HG03045 (cell line): Measurements from ENCODE around the gene MEF2B.
"Not testable (repeated sequence)": the region's sequence is repeated elsewhere in the genome, so short reads cannot be mapped to it uniquely, and the experiment has no call there.

Source experiments
- ATAC-seq: cut with Tn5 transposase; IDR thresholded peaks from one replicate; pipeline ENCODE4 v1.9.1; 2021; ENCODE audit warnings: mild to moderate bottlenecking, moderate library complexity; ENCODE audit not compliant: unreplicated experiment

MEF2B gene

DNA sequence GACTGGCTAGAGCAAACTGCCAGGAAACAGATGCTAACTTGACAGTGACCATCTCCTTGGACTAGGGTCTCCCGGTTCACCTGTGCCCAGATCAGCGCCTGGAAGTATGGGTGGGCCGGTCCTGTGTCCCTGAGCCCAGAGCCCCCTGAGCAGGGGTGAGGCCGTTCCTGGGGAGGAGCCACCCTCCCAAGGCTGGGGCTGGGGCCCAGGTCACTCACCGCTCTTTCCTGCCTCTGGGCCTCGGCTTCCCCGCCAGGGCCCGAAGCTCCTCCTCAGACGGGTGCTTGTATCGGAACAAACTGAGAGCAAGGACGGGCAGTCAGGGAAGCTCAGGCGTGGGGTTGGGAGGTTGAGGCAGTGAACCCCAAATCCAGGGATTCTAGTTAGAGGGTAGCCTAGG is 37.2 kb downstream of the MEF2B start:
- no peak for ATAC-seq

DNA sequence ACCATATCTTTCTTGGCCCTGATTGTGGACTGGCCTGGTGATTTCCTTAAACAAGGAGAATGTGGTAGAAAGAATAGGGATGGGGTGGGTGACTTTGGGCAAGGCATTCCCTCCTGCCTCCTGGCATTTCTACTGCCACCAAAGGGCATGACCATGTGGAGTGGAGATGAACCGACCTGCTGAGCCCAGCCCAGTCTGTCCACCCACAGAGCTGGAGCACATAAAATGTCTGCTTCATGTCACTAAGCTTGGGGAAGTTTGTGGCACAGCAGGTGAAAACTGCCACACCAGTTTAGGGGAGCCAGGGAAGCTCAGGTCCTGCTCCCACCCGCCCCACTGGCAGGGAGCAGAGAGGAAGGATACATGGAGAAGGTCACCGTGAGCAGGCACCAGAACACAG is 38.1 kb downstream of the MEF2B start:
- ATAC-seq, result no peak

DNA sequence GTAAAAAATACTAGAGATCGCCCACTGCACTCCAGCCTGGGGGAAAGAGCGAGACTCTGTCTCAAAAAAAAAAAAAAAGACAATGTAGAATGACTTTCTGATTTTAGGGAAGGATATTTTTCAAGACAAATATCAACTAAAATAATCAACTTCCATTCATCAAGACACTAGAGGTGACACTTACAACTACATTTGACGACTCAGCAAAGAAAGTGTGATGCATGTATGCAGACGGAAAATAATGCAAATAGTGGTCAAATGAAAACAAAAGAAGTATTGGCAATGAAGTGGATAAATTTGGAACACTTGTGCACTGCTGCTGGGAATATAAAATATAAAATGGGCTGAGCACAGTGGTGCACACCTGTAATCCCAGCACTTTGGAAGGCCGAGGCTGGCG is 44.0 kb downstream of the MEF2B start:
- no peak for ATAC-seq

DNA sequence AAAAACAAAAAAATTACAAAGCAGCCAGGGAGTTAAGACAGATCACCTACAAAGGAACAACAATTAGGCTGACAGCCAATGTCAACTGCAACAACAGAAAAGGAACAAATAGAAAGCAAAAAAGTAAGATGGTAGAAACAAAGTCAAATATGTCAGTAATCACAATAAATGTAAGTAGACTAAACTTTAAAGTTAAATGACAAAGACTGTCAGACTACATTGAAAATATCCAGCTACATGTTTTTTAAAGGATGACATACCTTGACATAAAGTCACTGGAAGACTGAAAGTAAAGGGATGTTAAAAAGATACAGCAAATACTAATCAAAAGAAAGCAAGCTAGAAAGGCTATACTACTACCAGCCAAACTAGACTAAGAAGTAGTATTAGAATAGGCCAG is 46.7 kb downstream of the MEF2B start:
- ATAC-seq, result no peak

DNA sequence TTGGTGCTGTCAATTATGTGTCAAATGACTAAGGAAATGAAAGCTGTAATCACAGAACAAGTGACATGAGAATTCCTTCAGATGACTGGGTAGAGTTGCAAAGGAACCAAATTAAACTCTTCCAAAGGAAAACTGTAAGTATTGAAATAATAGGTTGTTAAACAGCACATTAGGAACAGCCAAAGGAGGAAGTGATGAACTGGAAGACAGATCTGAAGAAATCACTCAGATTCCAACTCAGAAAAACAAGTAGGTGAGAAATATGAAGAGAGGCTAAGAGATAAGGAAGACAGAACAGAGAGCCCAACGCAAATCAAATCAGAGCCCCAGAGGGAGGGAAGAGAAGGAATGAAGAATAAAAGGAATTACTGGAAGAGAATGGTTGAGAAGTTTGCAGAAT is 47.2 kb downstream of the MEF2B start:
- no peak for ATAC-seq

DNA sequence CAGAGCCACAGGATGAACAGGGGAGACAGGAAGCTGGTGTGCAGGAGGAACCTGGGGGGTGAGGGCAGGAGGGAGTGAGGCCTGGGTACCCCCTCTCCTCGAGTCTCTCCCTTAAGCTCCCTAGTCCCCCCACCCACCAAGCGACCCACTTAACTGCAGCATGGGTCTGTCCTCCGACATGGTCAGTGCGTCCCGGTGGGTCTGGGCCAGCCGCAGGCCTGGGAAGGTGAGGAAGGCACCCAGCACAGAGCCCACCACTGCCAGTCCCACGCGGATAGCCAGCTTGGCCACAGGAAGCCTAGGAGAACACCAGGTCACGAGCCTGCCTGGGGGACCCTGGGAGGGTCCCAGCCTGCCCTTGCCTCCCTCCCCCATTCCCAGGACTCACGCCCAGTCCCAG is 48.7 kb downstream of the MEF2B start:
- no peak for ATAC-seq

DNA sequence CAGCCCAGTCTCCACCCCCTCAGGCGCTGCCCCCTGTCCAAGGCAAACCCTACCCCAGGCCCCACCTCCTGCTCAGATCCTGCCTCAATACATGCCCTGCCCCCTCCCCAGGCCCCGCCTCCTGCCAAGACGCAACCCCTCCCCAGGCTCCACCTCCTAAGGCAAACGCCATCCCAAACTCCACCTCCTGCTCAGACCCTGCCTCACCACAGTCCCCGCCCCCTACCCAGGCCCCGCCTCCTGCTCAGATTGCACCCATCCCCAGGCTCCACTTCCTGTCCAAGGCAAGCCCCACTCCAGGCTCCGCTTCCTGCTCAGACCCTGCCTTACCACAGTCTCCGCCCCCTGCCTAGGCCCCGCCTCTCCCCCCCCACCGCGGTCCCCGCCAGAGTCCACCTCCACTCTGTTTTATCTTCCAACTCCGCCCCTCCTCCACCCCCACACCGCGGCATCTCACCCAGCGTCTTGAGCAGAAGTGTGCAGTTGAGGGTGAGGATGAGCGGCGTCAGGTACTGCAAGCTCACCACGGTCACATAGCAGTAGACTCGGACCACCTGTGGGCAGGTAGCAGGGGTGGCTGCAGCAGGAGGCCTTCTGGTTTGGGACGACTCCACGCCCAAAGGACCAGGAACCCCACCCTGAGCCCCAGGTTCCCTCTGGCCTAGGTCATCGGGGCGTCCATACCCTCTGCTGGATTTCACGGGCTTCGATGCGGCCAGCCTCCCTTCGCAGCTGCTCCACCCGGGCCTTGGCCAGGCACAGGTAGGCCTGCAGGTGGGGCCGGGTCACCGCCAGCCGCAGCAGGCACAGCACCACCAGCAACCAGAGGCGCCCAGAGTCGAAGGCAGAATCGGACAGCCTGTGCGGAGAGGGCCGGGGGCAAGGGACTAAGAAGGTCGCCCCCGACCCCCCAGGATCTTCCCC is 49.5 kb downstream of the MEF2B start:
- no peak for ATAC-seq

DNA sequence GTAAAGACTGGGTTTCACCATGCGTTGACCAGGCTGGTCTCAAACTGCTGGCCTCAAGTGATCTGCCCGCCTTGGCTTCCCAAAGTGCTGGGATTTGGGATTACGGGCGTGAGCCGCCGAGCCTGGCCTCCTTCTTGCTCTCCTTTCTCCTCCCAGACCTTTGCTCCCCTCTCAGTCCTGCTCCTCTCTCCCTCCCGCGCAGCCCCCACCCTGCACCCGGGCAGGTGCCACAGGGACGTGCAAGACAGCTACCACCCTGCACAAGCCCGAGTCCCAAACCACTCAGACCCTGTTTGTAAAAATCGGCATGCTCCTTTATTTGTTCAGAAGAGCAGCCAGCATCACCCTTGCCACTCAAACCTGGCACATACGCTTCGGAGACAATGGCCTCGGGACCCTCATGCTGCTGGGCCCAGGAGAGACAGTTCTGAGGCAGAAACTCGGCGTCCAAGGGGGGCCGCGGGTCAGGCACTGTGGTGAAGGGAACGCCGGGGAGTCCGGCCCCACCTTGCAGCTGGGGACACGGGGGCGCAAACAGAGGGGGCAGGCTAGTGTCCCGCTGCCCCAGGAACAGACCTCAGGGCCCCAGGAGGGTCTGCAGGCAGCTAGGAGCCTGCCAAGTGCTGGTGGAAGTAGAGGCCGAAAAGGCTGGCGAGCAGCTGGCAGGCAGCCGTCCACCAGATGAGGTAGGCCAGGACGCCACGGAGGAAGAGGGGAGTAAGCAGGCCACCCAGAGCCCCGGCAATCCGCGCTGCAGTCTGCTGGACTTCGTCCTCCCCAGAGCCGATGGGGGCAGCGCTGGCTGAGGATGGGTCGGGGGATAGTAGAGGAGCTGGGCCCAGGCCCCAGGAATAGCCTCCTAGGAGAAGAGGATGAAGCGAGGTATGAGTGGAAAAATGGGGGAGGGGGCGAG is 50.5 kb downstream of the MEF2B start:
- no peak for ATAC-seq

DNA sequence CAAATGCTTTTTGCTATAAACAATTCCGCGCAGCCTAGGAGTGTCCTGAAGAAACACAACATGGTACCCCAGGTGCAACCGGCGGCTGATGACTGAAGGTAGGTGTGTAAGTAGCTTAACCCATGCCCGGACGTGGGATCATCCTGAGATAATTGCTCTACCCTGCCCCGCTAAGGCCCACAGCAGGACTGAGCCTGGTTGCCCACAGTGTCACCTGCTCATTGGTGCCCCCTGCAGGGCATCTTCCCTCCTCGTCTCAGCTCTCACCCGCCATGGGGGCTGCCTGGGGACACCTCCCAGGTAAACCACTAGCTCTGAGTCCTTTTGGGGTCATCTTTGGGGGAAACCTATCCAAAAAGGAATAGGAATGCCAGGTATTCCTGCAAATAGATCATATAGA is 54.1 kb downstream of the MEF2B start:
- ATAC-seq, result no peak

DNA sequence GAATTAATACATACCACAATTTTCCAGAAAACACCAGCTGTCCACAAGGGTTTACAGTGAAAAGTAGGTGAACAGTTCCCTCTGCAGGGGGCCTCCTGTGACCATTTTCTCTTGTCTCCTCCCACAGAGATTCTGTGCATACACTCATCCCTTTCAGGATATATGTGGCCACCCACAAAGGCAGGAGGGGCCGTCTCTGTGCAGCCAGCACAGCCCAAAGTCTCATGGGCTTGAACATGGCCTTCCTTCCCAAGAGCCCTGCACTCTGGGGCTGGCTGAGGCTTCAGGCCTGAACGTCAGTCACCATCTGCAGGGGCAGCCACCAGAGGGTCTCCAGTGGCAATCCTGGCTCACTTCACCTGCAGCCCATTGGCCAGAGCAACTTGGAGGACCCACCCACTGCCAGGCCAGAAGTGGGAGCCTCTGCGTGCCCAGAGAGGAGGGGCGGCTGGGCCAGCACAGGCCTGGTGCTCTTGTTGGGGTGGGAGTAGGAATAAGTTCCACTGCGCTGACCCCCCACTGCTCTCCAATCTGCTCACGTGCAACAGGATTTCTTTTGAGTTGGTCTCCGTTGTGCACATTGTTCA is 56.9 kb downstream of the MEF2B start:
- no peak for ATAC-seq

DNA sequence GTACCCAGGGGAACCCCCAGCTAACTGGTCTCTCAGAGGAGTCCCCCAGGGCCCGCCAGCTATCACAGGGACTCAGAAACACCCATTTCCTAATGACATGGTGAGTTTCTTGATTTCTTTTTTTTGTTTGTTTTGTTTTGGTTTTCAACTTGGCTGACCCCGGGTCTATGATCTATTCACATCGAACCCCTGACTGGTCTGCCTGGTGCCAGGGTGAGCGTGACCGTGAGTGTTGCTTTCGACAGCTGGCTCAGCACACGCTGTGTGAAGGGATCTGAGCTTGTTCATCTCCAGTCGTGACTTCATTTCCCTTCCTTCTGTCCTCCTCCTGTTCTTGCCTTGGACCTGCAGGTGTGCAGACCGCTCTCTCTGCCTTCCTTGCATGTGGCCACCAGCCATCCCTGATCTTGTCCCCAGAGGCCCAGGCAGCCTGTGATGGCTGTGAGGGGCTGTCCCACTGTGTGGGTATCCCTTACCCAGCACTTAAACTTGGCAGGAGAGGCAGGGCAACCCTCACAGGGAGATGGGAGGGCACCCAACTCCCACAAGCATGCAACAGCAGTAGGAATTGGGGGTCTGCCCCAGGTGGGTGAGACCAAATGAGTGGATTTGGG is 58.0 kb downstream of the MEF2B start:
- ATAC-seq, result no peak

DNA sequence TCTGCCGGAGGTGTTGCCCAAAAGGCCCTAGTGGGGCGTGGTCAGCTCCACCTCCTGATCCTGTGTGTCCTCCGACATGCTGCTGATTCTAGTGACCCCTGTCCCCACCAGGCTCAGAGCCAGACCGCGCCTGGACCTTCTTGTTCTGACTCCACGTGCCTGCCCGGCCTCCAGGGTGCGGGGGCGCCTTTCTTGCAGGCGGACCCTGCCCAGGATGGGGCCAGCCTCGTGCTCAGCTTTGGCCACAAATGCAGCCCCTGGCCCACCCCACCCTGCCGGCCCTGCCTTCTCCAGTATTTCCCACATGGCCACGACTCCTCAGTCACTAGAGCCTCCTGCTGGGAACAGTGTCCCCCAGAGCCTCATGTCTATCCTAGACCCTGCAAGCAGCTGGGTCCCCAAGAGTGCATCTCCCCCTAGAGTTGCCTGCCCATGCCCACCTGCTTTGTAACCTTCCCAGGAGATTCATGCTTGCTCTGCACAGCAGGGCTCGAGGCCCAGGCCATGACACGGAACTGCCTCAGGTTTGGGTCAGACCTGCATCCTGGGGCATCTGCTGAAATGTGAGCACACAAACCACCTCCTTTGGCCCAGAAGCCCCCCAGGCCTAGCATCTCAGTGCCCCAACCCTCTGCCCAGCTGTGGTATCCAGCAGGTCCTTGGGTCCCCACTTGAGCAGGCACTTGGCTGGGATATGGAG is 58.8 kb downstream of the MEF2B start:
- no peak for ATAC-seq

DNA sequence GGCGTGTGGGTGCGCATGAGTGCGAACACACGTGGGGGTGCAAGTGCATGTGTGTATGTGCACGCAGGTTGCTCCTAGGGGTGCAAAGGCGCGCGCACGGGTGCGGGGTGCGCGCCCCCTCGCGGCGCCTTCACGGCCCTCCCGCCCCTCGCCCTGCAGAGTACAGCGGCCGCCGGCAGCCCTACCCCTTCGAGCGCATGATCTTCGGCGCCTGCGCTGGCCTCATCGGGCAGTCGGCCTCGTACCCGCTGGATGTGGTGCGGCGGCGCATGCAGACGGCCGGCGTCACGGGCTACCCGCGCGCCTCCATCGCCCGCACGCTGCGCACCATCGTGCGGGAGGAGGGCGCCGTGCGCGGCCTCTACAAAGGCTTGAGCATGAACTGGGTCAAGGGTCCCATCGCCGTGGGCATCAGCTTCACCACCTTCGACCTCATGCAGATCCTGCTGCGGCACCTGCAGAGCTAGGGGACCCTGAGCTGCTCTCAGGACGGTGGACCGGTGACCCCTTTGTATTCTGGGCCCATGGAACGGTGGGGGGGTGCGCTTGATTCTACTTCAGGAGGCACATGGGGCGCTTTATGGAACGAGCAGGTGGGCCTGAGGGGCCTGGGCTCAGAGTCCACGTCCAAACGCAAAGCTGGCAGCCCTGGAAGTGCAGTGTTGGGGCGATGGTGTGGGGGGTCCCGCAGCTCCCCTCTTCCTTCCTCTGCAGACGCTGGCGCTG is 59.5 kb downstream of the MEF2B start:
- no peak for ATAC-seq

DNA sequence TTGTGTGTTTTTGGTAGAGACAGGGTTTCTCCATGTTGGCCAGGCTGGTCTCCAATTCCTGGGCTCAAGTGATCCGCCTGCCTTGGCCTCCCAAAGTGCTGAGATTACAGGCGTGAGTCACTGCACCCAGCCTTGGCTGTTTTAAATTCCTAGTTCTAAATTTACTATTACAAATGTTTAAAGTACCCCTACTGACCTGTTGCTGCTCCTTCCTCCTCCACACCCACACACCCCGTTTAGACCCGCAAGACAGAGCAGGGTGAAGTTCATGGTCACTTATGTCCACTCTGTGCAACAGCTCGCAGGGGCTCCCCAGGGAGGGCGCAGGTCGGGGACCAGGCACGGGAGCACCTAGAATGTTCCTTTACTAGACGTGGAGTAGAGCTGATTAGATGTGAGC is 60.5 kb downstream of the MEF2B start:
- ATAC-seq, result no peak

DNA sequence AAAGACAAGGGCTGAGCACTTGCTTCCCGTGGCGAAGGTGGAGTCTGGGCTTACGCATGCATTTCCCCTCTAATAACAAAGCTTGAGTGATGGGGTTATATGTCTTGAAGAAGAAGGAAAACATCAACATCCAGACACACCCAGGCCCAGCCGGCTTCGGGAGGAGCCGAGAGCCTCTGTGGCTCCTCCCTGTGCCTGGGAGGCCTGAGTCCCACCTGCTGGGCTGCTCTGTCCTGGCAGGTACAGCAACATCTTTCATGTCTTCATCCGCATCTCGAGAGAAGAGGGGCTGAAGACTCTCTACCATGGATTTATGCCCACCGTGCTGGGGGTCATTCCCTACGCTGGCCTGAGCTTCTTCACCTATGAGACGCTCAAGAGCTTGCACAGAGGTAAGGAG is 62.4 kb downstream of the MEF2B start:
- ATAC-seq, result no peak

DNA sequence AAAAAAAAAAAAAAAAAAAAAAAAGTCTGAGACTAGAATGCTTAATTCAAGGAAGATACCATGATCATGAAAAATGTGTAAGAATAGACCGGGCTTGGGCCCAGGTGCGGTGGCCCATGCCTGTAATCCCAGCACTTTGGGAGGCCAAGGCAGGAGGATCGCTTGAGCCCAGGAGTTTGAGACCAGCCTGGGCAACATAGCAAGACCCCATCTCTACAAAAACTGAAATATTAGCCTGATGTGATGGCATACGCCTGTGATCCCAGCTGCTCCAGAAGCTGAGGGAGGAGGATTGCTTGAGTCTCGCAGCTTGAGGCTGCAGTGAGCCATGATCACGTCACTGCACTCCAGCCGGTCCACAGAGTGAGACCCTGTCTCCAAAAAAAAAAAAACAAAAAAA is 63.1 kb downstream of the MEF2B start:
- ATAC-seq, result not testable (repeated sequence)

DNA sequence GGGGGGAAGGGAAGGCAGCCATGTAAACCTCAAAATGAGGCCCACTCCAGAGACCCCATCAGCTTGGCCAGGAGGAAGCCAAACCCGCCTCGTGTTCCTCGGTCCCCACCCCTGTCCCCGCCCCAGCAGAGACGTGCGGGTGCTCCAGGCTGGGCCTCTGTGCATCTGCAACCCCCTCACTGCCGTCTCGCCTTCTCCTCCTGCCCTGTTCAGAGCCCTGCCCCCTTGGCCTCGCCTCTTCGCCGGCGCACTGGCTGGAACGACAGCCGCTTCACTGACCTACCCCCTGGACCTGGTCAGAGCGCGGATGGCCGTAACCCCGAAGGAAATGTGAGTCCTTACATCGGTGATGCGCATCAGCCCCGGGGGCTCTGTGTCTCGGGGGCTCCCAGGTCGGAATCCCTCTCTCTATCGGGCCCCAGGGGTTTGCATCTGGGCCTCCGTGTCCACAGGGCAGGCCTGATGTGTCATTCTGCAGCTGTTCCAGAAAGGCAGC is 64.0 kb downstream of the MEF2B start:
- ATAC-seq, result no peak

DNA sequence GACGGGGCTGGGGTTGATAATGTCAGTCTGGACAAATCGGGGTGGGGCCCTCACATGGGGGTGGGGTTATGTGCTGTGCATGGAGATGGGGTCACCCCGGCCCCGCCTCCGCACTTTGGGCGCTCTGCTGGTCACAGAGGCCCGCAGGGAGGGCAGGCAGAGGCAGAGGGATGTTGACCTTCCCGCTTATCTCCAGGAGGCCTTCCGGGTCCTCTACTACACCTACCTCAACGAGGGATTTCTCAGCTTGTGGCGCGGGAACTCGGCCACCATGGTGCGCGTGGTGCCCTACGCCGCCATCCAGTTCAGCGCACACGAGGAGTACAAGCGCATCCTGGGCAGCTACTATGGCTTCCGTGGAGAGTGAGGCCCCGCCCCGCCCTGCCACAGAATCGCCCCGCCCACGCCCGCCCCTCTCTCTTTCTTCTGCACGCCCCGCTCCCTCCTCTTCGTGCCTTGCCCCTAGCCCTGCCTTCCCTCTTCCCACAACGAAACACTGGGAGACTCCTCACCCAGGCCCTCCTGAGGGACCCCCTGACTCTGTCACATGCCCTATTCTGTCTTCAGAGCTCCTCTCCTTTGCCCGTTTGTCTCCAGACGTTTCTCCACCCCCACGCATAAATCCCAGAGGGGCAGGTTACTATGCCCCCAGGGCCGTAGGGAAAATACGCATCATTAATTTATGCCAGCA is 64.6 kb downstream of the MEF2B start:
- ATAC-seq, result no peak

DNA sequence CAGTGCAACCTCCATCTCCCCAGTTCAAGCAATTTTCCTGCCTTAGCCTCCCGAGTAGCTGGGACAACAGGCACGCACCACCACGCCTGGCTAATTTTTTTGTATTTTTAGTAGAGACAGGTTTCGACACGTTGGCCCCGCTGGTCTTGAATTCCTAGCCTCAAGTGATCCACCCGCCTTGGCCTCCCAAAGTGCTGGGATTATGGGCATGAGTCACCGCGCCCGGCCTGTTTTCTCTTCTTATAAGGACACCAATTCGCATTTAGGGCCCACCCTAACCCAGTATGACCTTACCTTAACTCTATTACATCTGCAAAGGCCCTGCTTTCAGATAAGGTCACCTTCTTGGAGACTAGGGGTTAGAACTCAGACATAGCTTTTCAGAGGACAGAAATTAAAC is 66.9 kb downstream of the MEF2B start:
- ATAC-seq, result no peak
